Esophagus squamous epithelium (tissue), 5 donors: Measurements from ENCODE around the gene THEMIS2. TPM values are rescaled to one million over a fixed set of nuclear protein-coding genes. Genes with fewer than 3 reads are reported as not detected.

Experiments
- DNase-seq: peaks from one replicate; lab custom pipeline; 2025; lab: John Stamatoyannopoulos, UW
- H3K27ac ChIP-seq, 4 donors: fragments of 200-600 bp; sonication (generic); one replicate each; pipeline ENCODE4 v1.5.1; 2016 to 2019; ENCODE audit warnings: mild to moderate bottlenecking in 1 of 4
- H3K27me3 ChIP-seq, 4 donors: fragments of 200-600 bp; sonication (generic); 1 replicate in 3 of 4; 2 replicates in 1 of 4; pipeline versions ENCODE4 v1.5.1 to v1.6.0; 2017 to 2021; ENCODE audit warnings: antibody characterized with exemption in 1 of 4
- H3K36me3 ChIP-seq, 3 donors: fragments of 200-600 bp; sonication (generic); one replicate each; pipeline ENCODE4 v1.5.1; 2016 to 2019
- H3K4me1 ChIP-seq, 3 donors: fragments of 200-600 bp; sonication (generic); one replicate each; pipeline ENCODE4 v1.5.1; 2017 to 2019
- H3K4me3 ChIP-seq, 4 donors: fragments of 200-600 bp; sonication (generic); 1 replicate in 3 of 4; 2 replicates in 1 of 4; pipeline ENCODE4 v1.5.1; 2016 to 2019; ENCODE audit warnings: mild to moderate bottlenecking in 2 of 4, moderate library complexity in 1 of 4
- H3K9me3 ChIP-seq, 3 donors: fragments of 200-600 bp; sonication (generic); one replicate each; pipeline ENCODE4 v1.5.1; 2016 to 2019
- POLR2A ChIP-seq, 4 donors: fragments of 450-650 bp; IDR thresholded peaks; one replicate each; pipeline ENCODE4 v1.6.1; 2017; ENCODE audit warnings: antibody characterized with exemption in 4 of 4, mild to moderate bottlenecking in 4 of 4, moderate library complexity in 3 of 4
- WGBS, 2 donors: methylation state at CpG; one replicate each; pipeline ENCODE4 v1.1.5; 2018; 5-methylcytosine and 5-hydroxymethylcytosine counted together
- intact Hi-C: fragments of 100-400 bp; cut with DNase I; formaldehyde crosslinking; loops from one replicate; pipeline ENCODE4 v1.15.0; 2022
- total RNA-seq, 4 donors: library from RNA; depleted of rRNA; stranded (reverse); fragments of >200 nt; gene quantifications; one replicate each; pipeline ENCODE4 v1.1.0, GENCODE V29; 2016
- TF ChIP-seq, protein P1 (sequence below), 6 experiments: fragments of 450-650 bp in 4 of 6; fragments of 200-600 bp in 2 of 6; sonication (generic) in 2 of 6; IDR thresholded peaks; one replicate each; pipeline ENCODE4 v1.5.1; 2016 to 2019; ENCODE audit warnings: antibody characterized with exemption in 6 of 6, mild to moderate bottlenecking in 4 of 6, moderate library complexity in 4 of 6
- donor health status: DM: yes; HTN: yes; CAD: no.

THEMIS2 gene
- total RNA-seq, 4 donors from 2014 or later, result 2.0 to 13.9 (median 8.6) TPM

DNA sequence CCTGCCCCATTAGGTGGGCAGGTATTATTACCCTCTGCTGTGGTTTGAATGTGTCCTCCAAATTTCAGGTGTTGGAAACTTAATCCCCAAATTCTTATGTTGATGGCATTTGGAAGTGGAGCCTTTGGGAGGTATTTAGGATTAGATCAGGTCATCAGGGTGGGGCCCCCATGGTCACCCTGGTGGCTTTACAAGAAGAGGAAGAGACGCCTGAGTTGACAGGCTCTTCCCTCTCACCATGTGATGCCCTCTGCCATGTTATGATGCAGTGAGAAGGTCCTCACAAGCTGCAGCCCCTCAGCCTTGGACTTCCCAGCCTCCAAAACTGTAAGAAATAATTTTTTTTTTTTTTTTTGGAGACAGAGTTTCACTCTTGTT lies 8.8 kb upstream of the THEMIS2 start:
- no peaks in the 10 kb centered on the region for H3K27me3 ChIP-seq
- peak overlapping the region; percentile 70 to 83 (median 78) for H3K27ac ChIP-seq
- peaks cover 10 to 38% (median 26%) of the 10 kb centered on the region in 3 donors for H3K4me1 ChIP-seq
- H3K9me3 ChIP-seq, result no peaks in the 10 kb centered on the region
- DNase-seq, result no peak
- no peak for TF ChIP-seq POLR2A (IDR thresholded peaks at IDR 0.05)
- TF ChIP-seq, protein P1, sequence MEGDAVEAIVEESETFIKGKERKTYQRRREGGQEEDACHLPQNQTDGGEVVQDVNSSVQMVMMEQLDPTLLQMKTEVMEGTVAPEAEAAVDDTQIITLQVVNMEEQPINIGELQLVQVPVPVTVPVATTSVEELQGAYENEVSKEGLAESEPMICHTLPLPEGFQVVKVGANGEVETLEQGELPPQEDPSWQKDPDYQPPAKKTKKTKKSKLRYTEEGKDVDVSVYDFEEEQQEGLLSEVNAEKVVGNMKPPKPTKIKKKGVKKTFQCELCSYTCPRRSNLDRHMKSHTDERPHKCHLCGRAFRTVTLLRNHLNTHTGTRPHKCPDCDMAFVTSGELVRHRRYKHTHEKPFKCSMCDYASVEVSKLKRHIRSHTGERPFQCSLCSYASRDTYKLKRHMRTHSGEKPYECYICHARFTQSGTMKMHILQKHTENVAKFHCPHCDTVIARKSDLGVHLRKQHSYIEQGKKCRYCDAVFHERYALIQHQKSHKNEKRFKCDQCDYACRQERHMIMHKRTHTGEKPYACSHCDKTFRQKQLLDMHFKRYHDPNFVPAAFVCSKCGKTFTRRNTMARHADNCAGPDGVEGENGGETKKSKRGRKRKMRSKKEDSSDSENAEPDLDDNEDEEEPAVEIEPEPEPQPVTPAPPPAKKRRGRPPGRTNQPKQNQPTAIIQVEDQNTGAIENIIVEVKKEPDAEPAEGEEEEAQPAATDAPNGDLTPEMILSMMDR (IDR thresholded peaks at IDR 0.05), result no peak
- intact Hi-C loops, result no loop called here
- no peaks in the 10 kb centered on the region for H3K36me3 ChIP-seq
- 64 to 100% methylated on average over 1 of the region's 1 CpG for WGBS, 2 donors
- no peak overlapping the region for H3K4me3 ChIP-seq

DNA sequence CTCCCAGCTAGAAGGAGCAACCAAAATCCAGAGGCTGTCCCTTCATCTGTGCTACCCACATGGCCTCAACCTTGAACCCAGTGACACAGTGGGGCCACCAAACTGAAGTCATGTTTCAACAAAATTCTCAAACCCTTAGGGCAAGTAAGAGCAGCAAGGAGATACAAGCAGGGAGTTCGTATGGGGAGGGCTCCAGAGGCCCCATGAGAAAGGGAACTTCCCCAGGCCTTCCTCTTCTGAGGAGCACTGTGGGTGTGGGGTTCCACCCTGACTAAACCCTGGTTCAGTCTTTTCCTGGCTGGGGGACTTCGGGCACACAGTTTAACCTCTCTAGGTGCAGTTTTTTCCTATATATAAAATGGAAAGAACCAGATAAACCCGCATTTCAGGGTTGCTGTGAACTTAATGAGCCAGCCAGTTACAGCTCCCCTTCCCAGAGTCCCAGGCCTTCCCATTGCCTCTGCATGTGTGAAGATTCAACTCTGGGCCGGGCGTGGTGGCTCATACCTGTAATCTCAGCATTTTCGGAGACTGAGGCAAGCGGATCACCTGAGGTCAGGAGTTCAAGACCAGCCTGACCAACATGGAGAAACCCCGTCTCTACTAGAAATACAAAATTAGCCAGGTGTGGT lies 8.0 kb upstream of the THEMIS2 start:
- WGBS, 2 donors, result 0 to 40% methylated on average over 1 to 5 of the region's 8 CpGs
- TF ChIP-seq POLR2A (IDR thresholded peaks at IDR 0.05), result no peak
- TF ChIP-seq, protein P1 (IDR thresholded peaks at IDR 0.05), result no peak
- intact Hi-C loops, result no loop called here
- Histone ChIP-seq H3K9me3 (no peaks in the 10 kb centered on the region), H3K27ac (peak overlapping the region; percentile 70 to 83 (median 78)), H3K4me1 (peaks cover 10 to 43% (median 35%) of the 10 kb centered on the region in 3 donors), H3K4me3 (peak overlapping the region in 1 of 4 donors; percentile 8), H3K36me3 (no peaks in the 10 kb centered on the region), H3K27me3 (no peaks in the 10 kb centered on the region)
- no peak for DNase-seq

DNA sequence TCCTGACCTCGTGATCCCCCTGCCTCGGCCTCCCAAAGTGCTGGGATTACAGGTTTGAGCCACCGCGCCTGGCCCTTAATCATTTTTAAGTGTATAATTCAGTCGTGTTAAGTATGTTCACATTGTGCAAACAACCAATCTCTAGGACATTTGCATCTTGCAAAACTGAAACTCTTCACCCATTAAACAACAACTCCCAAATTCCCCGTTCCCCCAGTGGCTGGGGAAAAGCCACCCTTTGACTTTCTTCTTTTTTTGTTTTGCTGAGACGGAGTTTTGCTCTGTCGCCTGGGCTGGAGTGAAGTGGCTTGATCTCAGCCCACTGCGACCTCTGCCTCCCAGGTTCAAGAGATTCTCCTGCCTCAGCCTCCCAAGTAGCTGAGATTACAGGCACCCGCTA lies 6.5 kb upstream of the THEMIS2 start:
- no peak overlapping the region for H3K27ac ChIP-seq
- intact Hi-C loops, result no loop called here
- H3K4me1 ChIP-seq, result peaks cover 10 to 49% (median 36%) of the 10 kb centered on the region in 3 donors
- H3K4me3 ChIP-seq, result no peak overlapping the region
- no peaks in the 10 kb centered on the region for H3K36me3 ChIP-seq
- WGBS, 2 donors, result 85 to 94% methylated on average over 7 to 10 of the region's 10 CpGs
- no peaks in the 10 kb centered on the region for H3K27me3 ChIP-seq
- TF ChIP-seq, protein P1 (IDR thresholded peaks at IDR 0.05), result no peak
- no peak for TF ChIP-seq POLR2A (IDR thresholded peaks at IDR 0.05)
- no peak for DNase-seq
- H3K9me3 ChIP-seq, result no peaks in the 10 kb centered on the region

DNA sequence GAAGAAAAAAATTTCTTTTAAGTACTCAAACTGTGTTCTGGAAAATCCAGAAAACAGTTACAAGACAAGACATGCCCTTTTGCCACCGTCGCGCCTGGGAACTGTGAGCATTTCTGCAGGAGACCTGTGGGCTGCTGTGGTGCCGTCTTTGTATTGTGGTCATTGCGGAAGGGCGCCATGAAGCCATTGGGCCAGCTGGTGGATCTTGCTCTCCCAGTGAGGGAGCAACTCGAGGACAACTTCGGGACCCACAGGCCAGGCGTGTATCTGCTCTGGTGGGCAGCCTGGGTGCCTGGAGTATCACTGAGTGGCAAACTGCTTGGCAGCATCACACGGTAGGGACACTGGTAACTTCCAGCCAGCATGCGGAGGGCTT lies 3.8 kb upstream of the THEMIS2 start:
- peak overlapping the region in 3 of 4 donors; percentile 51 to 83 (median 65) for H3K27ac ChIP-seq
- H3K27me3 ChIP-seq, result no peaks in the 10 kb centered on the region
- TF ChIP-seq, protein P1 (IDR thresholded peaks at IDR 0.05), result no peak
- no peak for TF ChIP-seq POLR2A (IDR thresholded peaks at IDR 0.05)
- peaks cover 4 to 52% (median 32%) of the 10 kb centered on the region in 3 donors for H3K4me1 ChIP-seq
- H3K9me3 ChIP-seq, result no peaks in the 10 kb centered on the region
- 58 to 67% methylated on average over 9 of the region's 11 CpGs for WGBS, 2 donors
- H3K36me3 ChIP-seq, result no peaks in the 10 kb centered on the region
- DNase-seq, result no peak
- intact Hi-C loops, result no loop called here
- peak overlapping the region in 1 of 4 donors; percentile 23 for H3K4me3 ChIP-seq

DNA sequence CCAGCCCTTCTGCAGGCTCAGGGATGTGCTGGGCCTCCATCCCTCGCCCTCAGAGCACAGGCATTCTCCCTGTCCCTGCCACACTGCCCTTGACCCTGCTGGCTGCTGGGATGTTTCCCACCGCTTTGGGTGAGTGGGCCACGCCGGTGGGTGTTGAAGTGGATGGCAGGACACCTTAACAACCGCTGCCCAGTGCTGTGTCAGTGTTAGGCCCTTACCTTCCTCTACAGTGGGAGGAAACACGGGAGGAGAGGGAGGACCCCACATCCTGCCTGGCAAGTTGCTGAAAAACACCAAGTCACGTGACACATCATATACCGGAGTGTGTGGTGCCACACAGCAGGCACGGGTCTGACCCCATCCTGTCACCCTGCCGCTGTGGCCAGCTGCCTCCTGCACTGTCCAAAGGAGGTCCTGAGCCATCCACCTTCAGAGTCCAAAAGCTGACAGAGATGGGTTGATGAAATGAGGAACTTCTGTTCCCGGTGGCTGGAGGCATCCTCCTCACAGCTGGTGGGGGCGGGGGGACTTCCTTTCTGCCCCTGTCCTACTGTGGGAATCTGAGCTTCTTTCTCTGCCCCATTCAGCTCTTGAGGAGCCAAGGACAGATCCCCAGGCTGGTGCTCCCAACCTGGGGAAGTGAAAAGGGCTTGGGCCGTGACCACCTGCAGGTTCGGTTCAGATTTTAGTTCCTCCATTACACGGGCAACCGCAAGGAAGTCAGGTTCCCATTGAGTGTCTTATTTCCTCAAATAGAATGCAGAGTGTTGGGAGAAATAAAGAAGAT lies 3.2 kb upstream of the THEMIS2 start:
- H3K36me3 ChIP-seq, result no peaks in the 10 kb centered on the region
- H3K4me1 ChIP-seq, result peaks cover 2 to 47% (median 27%) of the 10 kb centered on the region in 3 donors
- H3K27ac ChIP-seq, result peak overlapping the region in 3 of 4 donors; percentile 51 to 83 (median 65)
- peak overlapping the region in 1 of 4 donors; percentile 23 for H3K4me3 ChIP-seq
- WGBS, 2 donors, result 43 to 56% methylated on average over 6 to 10 of the region's 16 CpGs
- TF ChIP-seq, protein P1 (IDR thresholded peaks at IDR 0.05), result no peak
- peak in 1 of 4 donors; percentile 46 for TF ChIP-seq POLR2A (IDR thresholded peaks at IDR 0.05)
- no peaks in the 10 kb centered on the region for H3K27me3 ChIP-seq
- no peak for DNase-seq
- intact Hi-C loops, result no loop called here
- no peaks in the 10 kb centered on the region for H3K9me3 ChIP-seq
